Glutamatergic neuron (in vitro differentiated cells): ENCODE data around the gene HOXC12. TPM values are rescaled to one million over a fixed set of nuclear protein-coding genes. Genes with fewer than 3 reads are reported as not detected.

ENCODE experiments used
- DNase-seq: peaks from one replicate; pipeline ENCODE4 v3.0.0; 2022
- H3K27ac Mint-ChIP-seq: one replicate; pipeline ENCODE4 v1.8.0; 2020; ENCODE audit warnings: mild to moderate bottlenecking, mixed read lengths, inconsistent platforms; ENCODE audit not compliant: unreplicated experiment
- H3K27me3 Mint-ChIP-seq: one replicate; pipeline ENCODE4 v1.8.0; 2020; ENCODE audit warnings: mild to moderate bottlenecking, moderate library complexity, mixed read lengths, inconsistent platforms; ENCODE audit not compliant: unreplicated experiment
- H3K36me3 Mint-ChIP-seq: one replicate; pipeline ENCODE4 v1.8.0; 2020; ENCODE audit warnings: mild to moderate bottlenecking, mixed read lengths, inconsistent platforms; ENCODE audit not compliant: unreplicated experiment
- H3K4me1 Mint-ChIP-seq: one replicate; pipeline ENCODE4 v1.8.0; 2020; ENCODE audit warnings: mild to moderate bottlenecking, low read depth, mixed read lengths, inconsistent platforms; ENCODE audit not compliant: unreplicated experiment
- H3K4me3 Mint-ChIP-seq: one replicate; pipeline ENCODE4 v1.8.0; 2020; ENCODE audit warnings: mild to moderate bottlenecking, mixed read lengths, inconsistent platforms; ENCODE audit not compliant: unreplicated experiment
- H3K9me3 Mint-ChIP-seq: one replicate; pipeline ENCODE4 v1.8.0; 2020; ENCODE audit warnings: mild to moderate bottlenecking, moderate library complexity, mixed read lengths, inconsistent platforms; ENCODE audit not compliant: unreplicated experiment
- total RNA-seq: library from RNA; stranded (reverse); fragmentation: NEBNext Ultra II Directional; extraction: Animal tissue kit (Norgen Biotek cat#: 25700); gene quantifications from one replicate; pipeline ENCODE4 v1.2.1, GENCODE V29; 2021; ENCODE audit not compliant: unreplicated experiment
- TF ChIP-seq, protein P1 (sequence below): fragments of 200-600 bp; sonication (generic); IDR thresholded peaks from one replicate; pipeline ENCODE4 v1.5.0; 2021; ENCODE audit not compliant: partially characterized antibody, unreplicated experiment

Gene HOXC12
- total RNA-seq, 1 donor from 2014 or later: not detected

- TF ChIP-seq, protein P1, sequence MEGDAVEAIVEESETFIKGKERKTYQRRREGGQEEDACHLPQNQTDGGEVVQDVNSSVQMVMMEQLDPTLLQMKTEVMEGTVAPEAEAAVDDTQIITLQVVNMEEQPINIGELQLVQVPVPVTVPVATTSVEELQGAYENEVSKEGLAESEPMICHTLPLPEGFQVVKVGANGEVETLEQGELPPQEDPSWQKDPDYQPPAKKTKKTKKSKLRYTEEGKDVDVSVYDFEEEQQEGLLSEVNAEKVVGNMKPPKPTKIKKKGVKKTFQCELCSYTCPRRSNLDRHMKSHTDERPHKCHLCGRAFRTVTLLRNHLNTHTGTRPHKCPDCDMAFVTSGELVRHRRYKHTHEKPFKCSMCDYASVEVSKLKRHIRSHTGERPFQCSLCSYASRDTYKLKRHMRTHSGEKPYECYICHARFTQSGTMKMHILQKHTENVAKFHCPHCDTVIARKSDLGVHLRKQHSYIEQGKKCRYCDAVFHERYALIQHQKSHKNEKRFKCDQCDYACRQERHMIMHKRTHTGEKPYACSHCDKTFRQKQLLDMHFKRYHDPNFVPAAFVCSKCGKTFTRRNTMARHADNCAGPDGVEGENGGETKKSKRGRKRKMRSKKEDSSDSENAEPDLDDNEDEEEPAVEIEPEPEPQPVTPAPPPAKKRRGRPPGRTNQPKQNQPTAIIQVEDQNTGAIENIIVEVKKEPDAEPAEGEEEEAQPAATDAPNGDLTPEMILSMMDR: no peak
- peaks cover 47% of the 10 kb centered on the region for H3K27me3 Mint-ChIP-seq
- no peak for DNase-seq
- H3K36me3 Mint-ChIP-seq: no peaks in the 10 kb centered on the region
- no peaks in the 10 kb centered on the region for H3K4me1 Mint-ChIP-seq
- no peak overlapping the region for H3K27ac Mint-ChIP-seq
- H3K9me3 Mint-ChIP-seq: peaks cover 2% of the 10 kb centered on the region
- no peak overlapping the region for H3K4me3 Mint-ChIP-seq
Observed at GRCh38 chr12:53941187-53941586, 13.5 kb upstream of the HOXC12 start.

- peaks cover 2% of the 10 kb centered on the region for H3K9me3 Mint-ChIP-seq
- H3K4me1 Mint-ChIP-seq: no peaks in the 10 kb centered on the region
- no peak for DNase-seq
- no peak overlapping the region for H3K27ac Mint-ChIP-seq
- H3K27me3 Mint-ChIP-seq: peaks cover 50% of the 10 kb centered on the region
- no peak overlapping the region for H3K4me3 Mint-ChIP-seq
- TF ChIP-seq, protein P1: no peak
- H3K36me3 Mint-ChIP-seq: no peaks in the 10 kb centered on the region
Observed at GRCh38 chr12:53941750-53942149, 13.0 kb upstream of the HOXC12 start.

DNA sequence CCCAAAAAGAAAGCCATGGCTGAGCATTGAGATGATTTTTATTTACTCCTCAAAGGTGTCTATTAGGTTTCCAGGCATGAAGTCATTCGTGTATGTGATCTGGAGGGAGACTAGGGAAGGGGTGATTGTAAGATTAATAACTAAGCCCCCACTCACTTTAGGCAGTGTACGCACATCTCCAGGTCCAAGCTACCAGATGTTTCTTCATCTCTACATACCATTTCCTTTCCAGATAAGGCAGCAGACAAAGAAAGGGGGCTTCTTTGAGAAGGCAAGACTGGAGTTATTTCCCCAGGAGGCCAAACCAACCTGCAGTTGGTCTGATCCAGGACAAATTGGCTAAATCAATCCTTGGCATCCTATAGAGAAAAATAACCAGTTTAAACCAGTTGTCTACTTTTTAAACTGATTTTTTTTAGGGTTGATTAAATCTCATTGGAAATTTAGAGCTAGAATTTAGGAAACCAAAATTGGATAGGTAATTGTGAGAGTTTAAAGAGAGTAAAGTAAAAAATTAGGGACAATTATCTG lies 12.2 kb upstream of the HOXC12 start:
- peaks cover 49% of the 10 kb centered on the region for H3K27me3 Mint-ChIP-seq
- no peak overlapping the region for H3K27ac Mint-ChIP-seq
- H3K4me1 Mint-ChIP-seq: no peaks in the 10 kb centered on the region
- no peaks in the 10 kb centered on the region for H3K9me3 Mint-ChIP-seq
- no peak for DNase-seq
- no peaks in the 10 kb centered on the region for H3K36me3 Mint-ChIP-seq
- H3K4me3 Mint-ChIP-seq: no peak overlapping the region
- TF ChIP-seq, protein P1: no peak

DNA sequence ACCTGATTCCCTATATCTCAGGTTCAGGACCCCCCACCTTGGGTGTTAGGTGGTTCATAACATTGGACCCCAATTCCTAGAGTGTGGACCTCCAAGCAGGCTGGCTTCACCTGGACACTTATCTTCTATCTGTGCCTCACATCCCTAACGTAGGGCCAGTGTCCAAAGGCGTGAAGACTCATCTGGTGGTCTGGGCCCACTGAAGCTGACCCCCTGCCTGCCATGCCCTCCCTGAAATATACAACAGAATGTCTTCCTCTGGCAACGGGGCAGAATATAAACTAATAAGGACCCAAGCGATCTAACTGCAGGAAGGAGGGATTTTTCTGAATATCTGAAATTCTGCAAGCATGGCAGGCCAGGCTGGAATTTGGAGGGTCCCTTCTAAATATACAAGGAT lies 10.5 kb upstream of the HOXC12 start:
- Mint-ChIP-seq H3K27ac (no peak overlapping the region), H3K27me3 (peaks cover 45% of the 10 kb centered on the region), H3K4me3 (no peak overlapping the region), H3K9me3 (peaks cover 3% of the 10 kb centered on the region), H3K4me1 (no peaks in the 10 kb centered on the region), H3K36me3 (no peaks in the 10 kb centered on the region)
- TF ChIP-seq, protein P1: no peak
- DNase-seq: no peak

GRCh38 chr12:53944907-53945847 lies 9.5 kb upstream of the HOXC12 start:
- H3K36me3 Mint-ChIP-seq: no peaks in the 10 kb centered on the region
- no peak overlapping the region for H3K4me3 Mint-ChIP-seq
- no peaks in the 10 kb centered on the region for H3K4me1 Mint-ChIP-seq
- peaks cover 42% of the 10 kb centered on the region for H3K27me3 Mint-ChIP-seq
- H3K9me3 Mint-ChIP-seq: peaks cover 3% of the 10 kb centered on the region
- DNase-seq: no peak
- H3K27ac Mint-ChIP-seq: no peak overlapping the region
- TF ChIP-seq, protein P1: no peak
